ENCODE data around the gene AMIGO2.

DNA sequence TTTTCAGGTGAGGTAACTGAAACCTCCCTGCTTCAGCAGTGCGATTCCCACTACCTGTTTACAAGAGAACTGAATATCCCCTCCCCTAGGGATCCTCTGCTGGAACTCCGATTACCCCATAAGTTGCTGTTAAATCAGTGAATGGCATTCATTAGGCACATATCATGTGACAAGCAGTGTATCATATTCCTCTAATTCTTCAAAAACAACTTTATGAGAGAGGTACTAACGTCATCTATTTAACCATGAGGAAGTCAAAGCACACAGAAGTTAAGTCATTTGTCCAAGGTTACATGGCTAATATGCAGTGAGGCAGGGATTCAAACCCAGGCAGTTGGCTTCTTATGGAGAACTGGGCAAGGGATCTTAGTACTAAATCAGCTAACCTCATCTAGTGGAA lies 44.3 kb downstream of the AMIGO2 start:
- TF ChIP-seq, protein P1, sequence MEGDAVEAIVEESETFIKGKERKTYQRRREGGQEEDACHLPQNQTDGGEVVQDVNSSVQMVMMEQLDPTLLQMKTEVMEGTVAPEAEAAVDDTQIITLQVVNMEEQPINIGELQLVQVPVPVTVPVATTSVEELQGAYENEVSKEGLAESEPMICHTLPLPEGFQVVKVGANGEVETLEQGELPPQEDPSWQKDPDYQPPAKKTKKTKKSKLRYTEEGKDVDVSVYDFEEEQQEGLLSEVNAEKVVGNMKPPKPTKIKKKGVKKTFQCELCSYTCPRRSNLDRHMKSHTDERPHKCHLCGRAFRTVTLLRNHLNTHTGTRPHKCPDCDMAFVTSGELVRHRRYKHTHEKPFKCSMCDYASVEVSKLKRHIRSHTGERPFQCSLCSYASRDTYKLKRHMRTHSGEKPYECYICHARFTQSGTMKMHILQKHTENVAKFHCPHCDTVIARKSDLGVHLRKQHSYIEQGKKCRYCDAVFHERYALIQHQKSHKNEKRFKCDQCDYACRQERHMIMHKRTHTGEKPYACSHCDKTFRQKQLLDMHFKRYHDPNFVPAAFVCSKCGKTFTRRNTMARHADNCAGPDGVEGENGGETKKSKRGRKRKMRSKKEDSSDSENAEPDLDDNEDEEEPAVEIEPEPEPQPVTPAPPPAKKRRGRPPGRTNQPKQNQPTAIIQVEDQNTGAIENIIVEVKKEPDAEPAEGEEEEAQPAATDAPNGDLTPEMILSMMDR (IDR thresholded peaks at IDR 0.05) = no peak
- no peak for TF ChIP-seq POLR2A (IDR thresholded peaks at IDR 0.05)
